Suprapubic skin (tissue), 3 donors: ENCODE data around the gene THRB.

Source experiments
- CTCF ChIP-seq, 2 donors: fragments of 200-600 bp in 1 of 2; fragments of 450-650 bp in 1 of 2; sonication (generic) in 1 of 2; IDR thresholded peaks; one replicate each; pipeline ENCODE4 v1.5.1; 2016 to 2019; ENCODE audit warnings: antibody characterized with exemption in 2 of 2, mild to moderate bottlenecking in 1 of 2, moderate library complexity in 1 of 2
- POLR2A ChIP-seq, 2 donors: fragments of 450-650 bp; IDR thresholded peaks; one replicate each; pipeline ENCODE4 v1.6.1; 2017; ENCODE audit warnings: antibody characterized with exemption in 2 of 2, mild to moderate bottlenecking in 2 of 2, moderate library complexity in 2 of 2

- TF ChIP-seq CTCF (IDR thresholded peaks at IDR 0.05) (no peak), POLR2A (IDR thresholded peaks at IDR 0.05) (no peak)
These were observed 239.2 kb downstream of the THRB start for GRCh38 chr3:24255414-24255813.
